Dedifferentiated amniotic fluid mesenchymal stem cell (primary cell): Measurements from ENCODE around the gene FADD.
"Not testable (repeated sequence)": the region's sequence is repeated elsewhere in the genome, so short reads cannot be mapped to it uniquely, and the experiment has no call there.

Experiments used
- DNase-seq: peaks from one replicate; pipeline ENCODE4 v3.0.0-alpha.2; 2016; ENCODE audit errors: extremely low spot score

Gene FADD

GRCh38 chr11:70182266-70182665 is 20.8 kb upstream of the FADD start:
- DNase-seq, result no peak

GRCh38 chr11:70183032-70183431 is 20.1 kb upstream of the FADD start:
- no peak for DNase-seq

GRCh38 chr11:70183483-70184176 is 19.5 kb upstream of the FADD start:
- DNase-seq, result no peak

- no peak for DNase-seq
Observed at GRCh38 chr11:70184396-70184795, 18.7 kb upstream of the FADD start.

GRCh38 chr11:70185348-70186055 is 17.6 kb upstream of the FADD start:
- no peak for DNase-seq

- DNase-seq, result no peak
Observed at GRCh38 chr11:70186420-70186819, 16.7 kb upstream of the FADD start.

GRCh38 chr11:70186936-70187335 is 16.2 kb upstream of the FADD start:
- DNase-seq, result no peak

- DNase-seq, result no peak
Observed at GRCh38 chr11:70187771-70188170, 15.3 kb upstream of the FADD start.

- DNase-seq, result no peak
Observed at GRCh38 chr11:70189622-70190021, 13.5 kb upstream of the FADD start.

- peak; percentile 40 for DNase-seq
Observed at GRCh38 chr11:70191495-70192140, 11.5 kb upstream of the FADD start.

GRCh38 chr11:70192666-70193410 is 10.3 kb upstream of the FADD start:
- no peak for DNase-seq

GRCh38 chr11:70193411-70194292 is 9.4 kb upstream of the FADD start:
- DNase-seq, result no peak

GRCh38 chr11:70194792-70195791 is 8.0 kb upstream of the FADD start:
- DNase-seq, result no peak

- no peak for DNase-seq
Observed at GRCh38 chr11:70200212-70200844, 2.8 kb upstream of the FADD start.

- not testable (repeated sequence) for DNase-seq
Observed at GRCh38 chr11:70201047-70201446, 2.0 kb upstream of the FADD start.

GRCh38 chr11:70201882-70202861 is 924 bp upstream of the FADD start:
- DNase-seq, result no peak

GRCh38 chr11:70203751-70204465 is 812 bp downstream of the FADD start:
- DNase-seq, result peak; percentile 80

- DNase-seq, result no peak
Observed at GRCh38 chr11:70204466-70204799, 1.3 kb downstream of the FADD start.
